Hematopoietic multipotent progenitor cell (in vitro differentiated cells): ENCODE measurements around the gene PITPNM2. TPM values are rescaled to one million over a fixed set of nuclear protein-coding genes. Genes with fewer than 3 reads are reported as not detected.

ENCODE experiments used
- DNase-seq, 3 donors: peaks; one replicate each; pipeline ENCODE4 v3.0.0-alpha.2; 2011 to 2015; ENCODE audit warnings: low read depth in 2 of 3, low spot score in 2 of 3
- total RNA-seq: library from RNA; depleted of rRNA; stranded (reverse); fragments of >200 nt; gene quantifications from one replicate; pipeline ENCODE4 v1.2.3, GENCODE V29; 2012

The PITPNM2 gene
- 18.6 TPM for total RNA-seq

DNA sequence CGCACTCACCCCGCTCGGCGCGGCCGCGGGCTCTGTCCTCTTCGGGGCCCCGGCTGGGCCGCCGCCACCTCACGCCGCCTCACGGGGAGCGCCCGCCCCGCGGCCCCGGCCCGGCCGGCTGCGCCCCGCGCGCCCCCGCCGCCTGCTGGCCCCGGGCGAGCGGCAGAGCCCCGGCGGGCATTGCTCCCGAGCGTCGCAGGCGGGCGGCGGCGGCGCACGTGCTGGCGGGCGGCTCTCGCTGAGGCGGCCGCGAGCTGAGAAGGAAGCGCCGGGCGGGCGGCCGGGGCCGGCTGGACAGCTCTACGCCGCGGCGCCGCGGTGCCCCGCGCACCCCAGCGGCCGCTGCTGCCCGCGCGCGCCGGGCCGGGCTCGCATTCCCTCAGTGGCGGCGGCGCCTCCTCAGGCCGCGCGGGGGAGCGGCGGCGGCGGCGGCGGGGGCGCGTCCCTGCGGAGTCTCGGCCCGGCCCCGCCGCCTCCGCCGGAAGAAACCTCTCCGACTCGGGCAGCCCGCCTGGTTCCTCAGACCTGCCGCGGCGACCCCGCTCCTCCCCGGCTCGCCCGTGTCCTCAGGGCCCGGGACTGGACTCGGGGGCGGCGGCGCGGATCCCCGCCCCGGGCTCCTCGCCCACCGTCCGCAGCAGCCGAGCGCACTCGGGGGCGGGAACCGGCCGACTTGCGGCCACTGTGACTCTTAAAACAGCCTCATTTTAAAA, at the start of gene PITPNM2:
Gene PITPNM2 (minus strand): TSS at position 347 of the 713 bp plus-strand sequence. CDS start 116,500 bp downstream, outside the sequence.
- peak in 2 of 3 donors; percentile 62 to 70 for DNase-seq

DNA sequence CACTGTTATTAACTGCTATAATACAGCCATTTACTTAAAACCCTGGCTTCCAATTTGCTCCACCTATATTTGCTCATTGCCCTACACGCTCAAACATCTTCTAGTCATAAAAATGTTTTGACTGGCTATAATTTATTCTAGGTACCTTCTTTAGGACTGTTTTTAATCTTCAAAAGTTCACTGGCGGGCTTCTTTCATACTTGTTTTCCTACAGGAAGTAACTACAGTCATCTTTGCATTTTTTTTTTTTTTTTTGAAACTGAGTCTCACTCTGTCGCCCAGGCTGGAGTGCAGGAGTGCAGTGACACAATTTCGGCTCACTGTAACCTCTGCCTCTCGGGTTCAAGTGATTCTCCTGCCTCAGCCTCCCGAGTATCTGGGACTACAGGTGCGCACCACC, 49.5 kb upstream of the PITPNM2 start:
- no peak for DNase-seq

DNA sequence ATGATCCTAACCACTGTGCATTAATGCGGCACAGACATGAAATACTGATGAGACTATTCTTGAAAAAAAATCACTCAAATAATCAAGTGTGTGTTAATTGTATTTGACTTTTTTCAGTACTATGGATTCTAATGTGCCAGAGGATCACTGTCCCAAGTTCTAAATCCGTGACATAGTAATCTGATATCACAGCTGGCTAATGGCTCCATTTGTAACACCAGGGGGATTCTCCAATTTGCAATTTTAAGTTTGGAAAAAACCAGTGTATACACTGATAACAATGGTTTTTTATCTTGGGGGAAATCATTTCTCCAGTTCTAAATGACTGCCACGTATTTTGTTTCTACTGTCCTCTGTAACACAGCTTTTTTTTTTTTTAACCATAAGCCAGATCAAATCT, 49.0 kb upstream of the PITPNM2 start:
- DNase-seq, result no peak

DNA sequence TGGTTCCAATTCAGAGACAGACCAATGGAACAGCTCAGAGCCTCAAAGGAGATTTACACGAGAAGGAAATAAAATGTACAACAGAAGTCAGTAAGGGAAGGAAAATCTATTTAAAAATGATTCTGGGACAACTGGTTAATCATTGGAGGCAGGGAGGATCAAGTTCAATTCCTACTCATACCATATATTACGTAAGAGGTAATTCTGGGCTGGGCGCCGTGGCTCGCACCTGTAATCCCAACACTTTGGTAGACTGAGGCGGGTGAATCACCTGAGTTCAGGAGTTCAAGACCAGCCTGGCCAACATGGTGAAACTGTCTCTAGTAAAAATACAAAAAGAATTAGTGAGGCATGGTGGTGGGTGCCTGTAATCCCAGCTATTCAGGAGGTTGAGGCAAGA, 36.7 kb upstream of the PITPNM2 start:
- DNase-seq, result no peak

DNA sequence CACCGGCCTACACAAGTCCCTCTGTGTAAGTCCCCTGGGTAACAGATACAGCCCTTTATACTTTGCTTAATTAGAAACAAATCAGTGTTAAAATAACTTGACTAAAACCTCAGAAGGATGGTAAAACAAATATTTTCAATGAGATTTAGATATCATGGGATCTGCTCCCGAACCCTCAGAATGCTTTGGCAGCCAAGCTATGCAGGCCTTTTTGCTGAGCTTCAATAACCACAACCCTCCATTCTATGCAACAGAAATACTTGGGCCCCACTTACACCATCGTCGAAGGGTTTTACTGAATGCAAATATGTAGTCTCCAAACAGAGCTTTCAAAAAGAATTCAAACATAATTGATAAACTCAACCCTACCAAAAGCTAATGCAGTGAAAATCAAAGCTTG, 29.3 kb upstream of the PITPNM2 start:
- DNase-seq, result no peak

DNA sequence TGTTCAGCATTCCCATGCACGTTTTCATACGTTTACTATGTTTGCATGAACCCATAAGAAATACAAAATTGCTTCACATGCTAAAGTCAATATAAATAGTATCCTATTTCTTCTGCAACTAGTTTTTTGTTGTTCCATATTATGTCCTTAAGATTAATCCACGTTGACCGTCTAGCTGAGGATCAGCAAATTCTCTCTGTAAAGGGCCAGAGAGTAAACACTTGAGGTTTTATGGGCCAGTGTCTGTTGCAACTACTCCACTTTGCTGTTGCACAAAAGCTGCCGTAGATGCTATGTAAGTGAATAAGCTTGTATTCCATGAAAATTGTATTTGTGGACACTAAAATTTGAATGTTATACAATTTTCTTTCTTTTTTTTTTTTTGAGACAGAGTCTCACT, 21.1 kb upstream of the PITPNM2 start:
- DNase-seq, result no peak

DNA sequence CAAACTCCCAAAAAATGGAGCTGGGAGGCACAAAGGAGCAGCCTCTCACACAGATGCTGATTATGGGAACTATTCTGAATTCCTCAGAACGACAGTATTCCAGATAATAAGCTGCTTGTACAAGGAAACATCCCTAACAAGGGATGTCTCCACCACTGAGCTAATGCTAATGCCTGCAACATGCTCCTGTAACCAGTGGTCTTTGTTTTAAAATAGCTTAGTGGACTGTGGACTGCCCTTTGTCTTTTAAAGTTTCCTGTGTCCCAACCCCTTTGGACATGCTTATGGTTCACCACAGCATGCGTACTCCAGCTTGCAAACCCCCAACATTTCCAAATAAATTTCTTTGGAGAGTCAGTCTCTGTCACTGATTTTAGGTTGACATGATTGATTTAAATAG, 16.4 kb upstream of the PITPNM2 start:
- DNase-seq, result no peak

DNA sequence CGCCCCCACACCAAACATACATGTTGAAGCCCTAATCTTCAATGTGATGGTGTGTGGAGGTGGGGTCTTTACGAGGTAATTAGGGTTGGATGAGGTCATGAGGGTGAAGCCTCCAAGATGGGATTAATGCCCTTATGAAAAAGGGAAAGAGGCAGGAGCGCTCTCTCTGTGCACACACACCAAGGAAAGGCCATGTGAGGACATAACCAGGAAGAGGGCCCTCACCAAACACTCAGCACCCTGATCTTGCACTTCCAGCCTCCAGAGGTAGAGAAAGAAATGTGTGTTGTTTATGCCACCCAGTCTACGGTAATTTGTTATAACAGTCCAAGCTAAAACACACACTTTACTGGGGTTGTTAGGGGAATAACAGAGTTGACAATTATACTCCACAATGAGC, 14.6 kb upstream of the PITPNM2 start:
- DNase-seq, result no peak

DNA sequence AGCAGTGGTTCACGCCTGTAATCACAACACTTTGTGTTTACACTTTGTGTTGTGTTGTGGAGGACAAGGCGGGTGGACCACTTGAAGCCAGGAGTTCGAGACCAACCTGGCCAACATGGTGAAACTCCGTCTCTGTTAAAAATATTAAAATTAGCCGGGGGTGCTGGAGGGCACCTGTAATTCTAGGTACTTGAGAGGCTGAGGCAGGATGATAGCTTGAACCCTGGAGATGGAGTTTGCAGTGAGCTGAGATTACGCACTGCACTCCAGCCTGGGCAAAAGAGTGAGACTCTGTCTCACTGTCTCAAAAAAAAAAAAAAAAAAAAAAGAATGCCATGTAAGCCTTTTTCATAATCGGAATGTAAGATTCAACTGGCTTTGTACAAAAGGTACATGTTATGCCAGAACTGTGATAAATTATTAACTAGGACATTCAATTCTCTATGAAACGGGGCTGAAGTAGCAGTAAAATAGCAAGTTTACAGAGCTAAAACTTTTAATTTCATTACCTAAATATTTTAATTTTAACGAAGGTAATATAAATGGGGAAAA, 13.9 kb upstream of the PITPNM2 start:
- no peak for DNase-seq

DNA sequence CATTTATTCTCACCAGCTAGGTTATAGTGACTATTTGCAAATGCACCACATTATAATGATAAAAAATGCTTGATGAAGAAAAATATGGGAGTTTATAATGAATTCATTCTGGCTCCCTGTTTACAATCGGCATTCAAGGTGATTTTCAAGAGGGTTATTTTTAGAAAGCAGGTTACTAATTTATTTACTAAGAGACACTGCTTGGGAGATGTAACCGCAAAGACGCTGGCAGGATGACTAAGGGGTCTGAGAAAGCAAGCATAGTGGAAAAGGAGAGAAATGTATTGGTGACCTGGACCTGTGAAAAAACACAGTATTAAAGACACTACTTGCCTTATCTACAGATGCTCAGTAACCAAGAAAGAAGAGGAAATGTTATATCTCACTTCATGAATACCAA, 13.3 kb upstream of the PITPNM2 start:
- DNase-seq, result no peak

DNA sequence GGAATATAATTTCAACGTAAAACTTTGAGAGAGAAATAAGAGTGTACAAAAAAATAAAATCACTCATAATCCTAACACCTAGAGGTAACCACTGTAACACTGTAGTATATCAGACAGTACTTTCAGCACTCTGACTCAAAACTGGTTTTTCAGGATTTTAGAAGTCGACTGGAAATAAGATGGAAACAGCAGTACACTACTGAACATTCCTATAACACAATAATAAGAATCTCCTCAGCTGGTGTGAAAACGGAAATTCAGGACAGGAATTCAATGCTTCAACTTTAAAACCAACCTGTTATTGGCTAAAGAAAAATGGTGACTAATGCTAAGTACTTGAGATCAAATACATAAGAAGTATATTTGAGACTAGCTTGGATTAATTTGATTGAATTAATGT, 12.3 kb upstream of the PITPNM2 start:
- DNase-seq, result no peak

DNA sequence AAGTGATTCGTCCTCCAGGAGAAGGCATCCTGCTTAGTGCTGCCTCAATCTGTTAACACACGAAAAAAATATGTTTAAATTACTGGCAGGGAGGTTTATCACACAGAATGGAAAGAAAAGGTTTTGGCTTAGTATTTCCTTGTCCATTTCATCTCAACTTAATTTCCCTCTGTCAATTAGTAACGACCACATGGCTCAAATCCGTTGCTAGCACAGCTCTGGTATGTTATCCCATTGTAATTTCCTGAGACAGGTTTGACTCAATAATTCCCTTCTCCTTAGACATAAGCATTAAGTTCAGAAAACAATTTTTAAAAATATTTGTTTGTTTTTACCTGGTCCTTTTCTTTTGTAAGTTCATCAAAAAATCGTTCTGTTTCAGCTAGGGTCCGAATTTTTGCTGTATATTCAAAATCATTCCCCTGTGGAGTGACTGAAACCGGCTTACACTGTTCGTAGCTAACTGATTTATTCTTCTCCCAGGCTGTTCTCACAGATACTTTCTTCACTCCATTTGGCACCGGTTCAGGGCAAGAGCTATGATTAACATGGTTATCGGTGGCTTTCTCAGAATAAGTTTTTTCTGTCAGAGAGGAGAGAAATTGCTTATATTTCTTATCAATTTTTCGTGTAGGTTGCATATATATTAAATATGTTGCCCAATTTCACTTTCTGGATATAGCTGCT, 10.1 kb upstream of the PITPNM2 start:
- no peak for DNase-seq

DNA sequence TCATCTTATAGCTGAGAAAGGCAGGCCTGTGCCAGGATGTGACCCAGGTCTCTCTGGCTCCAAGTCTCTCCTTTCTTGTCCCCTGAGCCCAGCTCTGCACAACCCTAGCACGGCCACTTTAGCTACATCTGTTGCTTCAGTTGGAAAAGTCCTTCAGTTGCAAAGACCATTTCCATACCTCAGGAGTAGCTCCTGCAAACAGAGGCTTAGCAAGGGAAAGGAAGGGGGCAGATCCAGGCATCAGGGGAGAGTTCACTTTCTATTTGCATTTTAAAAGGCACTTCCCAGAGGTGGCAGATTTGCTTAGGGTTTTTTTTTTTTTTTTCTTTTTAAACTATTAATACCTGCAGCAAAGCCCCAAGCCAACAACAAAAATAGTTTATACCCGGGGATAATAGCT, 3.0 kb upstream of the PITPNM2 start:
- no peak for DNase-seq

DNA sequence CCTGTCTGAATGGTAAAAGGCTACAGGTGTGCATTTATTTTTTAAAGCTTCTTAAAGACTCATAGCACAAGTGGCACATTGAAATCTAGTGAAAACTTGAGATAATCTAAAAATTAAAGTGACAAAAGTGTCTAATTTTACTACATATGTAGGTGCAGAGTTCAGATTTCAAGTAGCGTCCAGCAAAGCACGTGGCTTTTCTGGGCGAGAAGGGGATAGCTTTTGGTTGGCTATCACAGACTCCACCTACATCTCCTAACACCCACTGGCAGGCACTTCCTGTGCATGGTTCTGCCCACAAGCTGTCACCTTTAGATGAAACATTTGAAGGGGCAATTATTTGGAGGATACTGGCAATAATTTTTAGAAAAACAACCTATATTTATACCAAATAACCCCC, 1.9 kb upstream of the PITPNM2 start:
- no peak for DNase-seq

DNA sequence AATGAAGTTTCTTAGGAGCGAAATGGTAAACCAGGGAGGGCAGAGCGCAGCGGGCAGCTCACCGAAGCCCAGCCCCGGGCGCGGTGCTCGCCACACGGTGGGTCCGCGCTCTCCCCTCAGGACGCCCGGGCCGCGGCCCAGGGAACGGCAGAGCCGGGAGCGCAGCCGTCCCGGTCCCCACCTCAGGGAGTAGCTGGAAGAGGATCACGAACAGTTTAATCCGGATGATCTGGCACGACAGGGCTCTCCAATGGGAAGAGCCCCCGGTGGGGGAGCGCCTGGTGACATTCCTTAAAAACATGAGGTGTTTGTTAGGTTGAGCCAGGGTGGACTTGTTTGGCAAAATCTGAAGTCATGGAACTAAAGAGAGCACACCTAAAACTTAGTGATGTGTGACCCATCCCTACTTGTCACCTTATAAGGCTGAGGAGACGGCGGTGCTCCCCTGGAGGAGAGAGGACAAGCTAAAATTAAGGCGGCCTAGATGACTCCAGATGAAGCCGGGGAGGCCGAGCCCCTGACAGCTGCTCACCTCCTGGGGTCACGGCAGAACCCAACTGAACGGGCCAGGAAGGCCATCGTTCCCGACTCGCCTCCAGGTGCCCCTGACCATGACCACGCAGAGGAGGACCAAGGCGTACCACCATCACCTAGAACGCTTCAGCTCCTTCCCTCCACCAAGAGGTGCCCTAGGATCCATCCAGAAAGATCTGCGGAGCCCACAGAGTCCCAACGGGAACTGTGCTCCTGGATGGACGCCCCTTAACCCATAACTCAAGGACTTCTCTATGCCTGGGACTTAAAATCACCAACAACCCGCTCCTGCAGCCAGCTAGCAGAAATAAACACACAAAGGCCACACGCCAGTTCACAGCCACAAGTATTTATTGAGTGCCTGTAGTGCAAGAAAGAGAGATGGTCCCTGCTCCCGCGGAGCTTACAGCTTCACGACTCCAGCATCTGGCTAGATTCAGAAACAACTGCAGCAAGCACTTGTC, 866 bp upstream of the PITPNM2 start:
- DNase-seq, result no peak

DNA sequence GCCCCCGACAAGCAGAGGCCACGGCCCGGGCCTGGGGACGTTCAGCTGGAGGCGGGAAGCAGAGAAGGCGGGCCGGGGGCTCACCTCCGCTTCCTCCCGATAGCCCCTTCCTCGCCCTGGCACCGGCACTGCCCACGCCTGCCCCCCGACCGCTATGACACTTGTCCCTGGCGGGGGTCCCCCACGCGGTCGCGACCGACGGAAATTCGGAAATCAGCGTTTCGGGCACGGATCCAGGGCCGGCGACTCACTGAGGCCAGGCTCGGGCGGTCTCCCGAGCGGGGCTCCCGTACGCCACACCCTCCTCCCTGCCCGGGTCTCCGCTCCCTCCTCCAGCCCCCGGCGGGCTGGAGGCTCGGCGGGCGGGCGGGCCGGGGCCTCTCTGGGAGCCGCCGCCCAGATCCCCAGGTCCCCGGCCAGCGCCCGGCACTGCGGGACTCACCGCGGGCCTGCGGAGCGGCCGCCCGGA, 581 bp downstream of the PITPNM2 start:
- peak in 1 of 3 donors; percentile 29 for DNase-seq

DNA sequence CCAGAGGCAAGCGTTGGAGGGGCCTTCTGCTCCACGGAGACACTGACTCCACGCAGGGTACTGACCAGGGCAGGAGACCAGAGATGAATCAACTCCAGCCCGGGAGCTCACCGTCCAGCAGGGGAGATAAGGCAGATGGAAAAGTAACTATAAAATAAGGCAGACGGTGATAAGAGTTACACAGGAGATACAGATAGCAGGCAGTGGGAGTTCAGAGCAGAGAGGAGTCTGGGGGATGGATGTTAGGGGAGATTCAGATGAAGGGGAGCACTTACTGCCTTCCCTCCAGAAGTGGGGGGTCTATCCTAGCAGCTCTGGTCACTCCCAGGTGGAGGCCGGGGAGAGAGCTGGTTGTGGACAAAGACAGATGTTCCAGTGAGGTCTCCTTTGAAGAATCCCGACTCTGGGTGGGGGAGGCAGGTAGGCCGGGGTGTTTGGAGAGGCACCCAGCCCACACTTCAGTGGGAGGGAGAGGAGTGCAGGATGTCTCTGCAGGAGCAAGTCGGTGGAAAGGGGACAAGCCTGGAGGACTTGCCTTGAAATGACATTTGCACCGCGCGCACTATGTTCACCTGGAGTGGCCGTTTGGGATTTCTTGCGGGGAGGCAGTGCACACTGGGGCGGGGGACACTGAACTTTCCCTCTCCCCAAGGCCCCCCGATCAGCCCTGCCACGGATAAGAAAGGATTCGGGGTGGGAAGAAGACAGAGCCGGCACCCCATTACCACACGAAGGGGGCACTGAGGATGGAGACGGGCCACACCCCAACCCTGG, 1.2 kb downstream of the PITPNM2 start:
- no peak for DNase-seq

DNA sequence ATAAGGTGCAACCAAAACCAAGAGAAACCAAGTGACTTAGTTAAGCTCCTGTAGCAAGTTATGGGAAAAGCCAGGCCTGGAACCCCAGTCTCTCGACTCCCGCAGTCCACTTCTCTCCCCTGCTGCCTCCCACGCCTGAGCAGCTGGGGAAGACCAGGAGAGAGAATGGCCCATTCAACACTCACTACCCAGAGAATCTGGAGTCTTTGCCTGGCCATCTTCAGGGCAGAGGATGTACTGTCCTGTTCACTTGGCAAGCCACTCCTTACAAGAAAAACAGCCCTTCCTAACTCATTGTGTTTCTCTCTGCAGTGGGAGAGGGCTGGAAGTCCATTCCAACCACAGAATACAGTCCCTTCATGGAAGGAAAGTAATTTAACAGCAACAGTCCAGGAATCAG, 1.8 kb downstream of the PITPNM2 start:
- no peak for DNase-seq

DNA sequence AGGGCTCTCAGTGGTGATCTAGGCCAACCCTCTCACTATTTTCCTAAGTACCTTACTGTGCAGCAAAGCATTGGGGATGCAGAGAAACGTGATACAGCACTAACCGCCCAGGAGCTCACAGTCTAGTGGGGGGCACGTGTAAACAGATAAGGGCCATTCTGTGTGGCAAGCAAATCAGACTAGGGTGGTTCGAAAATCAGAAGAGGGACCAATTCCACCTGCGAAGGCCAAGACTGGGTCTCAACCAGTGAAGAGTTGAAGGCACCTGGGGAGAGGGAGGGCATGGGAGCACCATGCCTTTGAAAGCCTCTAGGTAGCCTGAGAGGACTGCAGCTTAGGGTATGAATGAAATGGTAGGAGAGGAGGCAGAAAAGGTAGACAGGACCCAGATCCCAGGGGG, 2.2 kb downstream of the PITPNM2 start:
- DNase-seq, result no peak

DNA sequence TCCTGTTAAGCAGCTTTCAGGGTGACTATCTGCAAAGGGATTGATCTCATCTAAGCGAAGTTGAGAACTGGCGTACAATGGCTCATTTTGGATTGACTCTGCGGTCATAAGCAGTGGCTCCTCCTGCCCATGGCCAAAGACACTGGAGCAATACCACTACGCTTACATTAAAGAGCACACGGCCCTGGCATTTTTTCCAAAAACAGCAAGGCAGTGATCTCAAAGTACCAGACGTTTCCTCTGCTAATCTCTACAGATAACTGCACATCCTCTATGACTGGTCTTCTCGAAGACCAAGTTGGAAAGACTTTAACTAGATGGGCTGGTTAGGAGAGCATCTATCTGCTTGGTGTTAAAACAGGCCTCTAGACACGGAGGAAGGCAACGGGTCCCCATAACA, 2.7 kb downstream of the PITPNM2 start:
- DNase-seq, result peak in 2 of 3 donors; percentile 29 to 59
